Raji (cell line): ENCODE data around the gene PBOV1.

Experiments
- POLR2A ChIP-seq: IDR thresholded peaks from 2 replicates; pipeline ENCODE4 v1.6.1; 2011; ENCODE audit warnings: low read depth, low read length, control low read depth; ENCODE audit not compliant: insufficient read depth

Gene PBOV1

GRCh38 chr6:138242987-138243592 is 24.8 kb upstream of the PBOV1 start:
- no peak for TF ChIP-seq POLR2A

DNA sequence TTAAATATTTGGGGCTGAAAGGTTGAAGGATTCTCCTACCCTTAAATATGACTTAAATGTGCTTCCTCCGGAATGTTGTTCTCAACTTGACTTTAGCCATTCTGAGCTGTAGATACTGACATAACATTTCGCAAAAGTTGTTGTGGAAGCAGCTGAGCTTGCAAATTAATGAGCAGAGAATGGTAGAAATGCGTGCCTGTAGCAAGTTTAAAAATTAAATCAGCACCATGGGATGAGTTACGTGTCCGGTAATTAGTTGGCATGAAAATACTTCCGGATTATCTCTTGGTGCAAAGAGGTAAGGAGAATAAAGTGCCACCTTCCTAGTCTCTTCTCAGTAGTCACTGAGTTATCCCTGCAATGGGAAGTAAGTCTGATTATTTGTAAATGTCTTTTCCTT is 23.6 kb upstream of the PBOV1 start:
- TF ChIP-seq POLR2A, result no peak

DNA sequence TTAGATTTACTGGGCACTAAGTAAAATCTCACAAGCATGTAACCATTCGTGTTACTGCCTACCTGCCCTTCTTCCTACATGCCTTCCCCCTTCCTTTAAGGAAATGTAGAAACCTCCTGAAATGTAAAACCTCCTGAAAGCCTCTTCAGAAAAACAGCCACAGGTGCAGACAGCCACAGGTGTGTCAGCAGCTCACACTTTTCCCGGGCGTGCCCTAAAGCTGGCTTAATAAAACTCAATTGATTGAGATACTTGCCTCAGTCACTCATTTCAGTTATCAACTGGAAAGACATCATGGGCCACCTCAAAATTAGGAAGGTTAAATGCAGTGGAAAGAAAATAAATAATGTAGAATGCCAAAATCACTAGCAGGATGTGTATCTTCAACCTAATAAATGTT is 23.1 kb upstream of the PBOV1 start:
- TF ChIP-seq POLR2A, result no peak

- no peak for TF ChIP-seq POLR2A
Measured at GRCh38 chr6:138240476-138241245, 22.4 kb upstream of the PBOV1 start.

GRCh38 chr6:138239774-138240173 is 21.5 kb upstream of the PBOV1 start:
- no peak for TF ChIP-seq POLR2A

DNA sequence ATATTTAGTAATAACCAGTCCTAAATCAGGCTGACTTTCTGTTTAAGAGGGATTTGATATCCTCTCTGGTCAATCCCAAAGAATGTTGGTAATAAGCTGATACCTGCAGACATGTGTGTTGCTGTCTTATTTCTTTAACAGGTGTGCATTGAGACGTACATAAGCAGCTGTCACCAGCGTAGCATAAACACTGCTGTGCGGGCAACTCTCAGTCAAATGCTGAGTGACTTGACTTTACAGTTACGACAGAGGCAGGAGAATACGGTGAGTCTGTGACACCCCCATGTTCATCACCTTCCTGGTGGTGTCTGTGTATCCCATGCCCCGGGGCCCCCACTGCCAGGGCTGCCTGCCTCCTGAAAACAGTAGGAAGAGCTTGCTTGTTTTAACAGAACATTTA is 20.1 kb upstream of the PBOV1 start:
- no peak for TF ChIP-seq POLR2A

GRCh38 chr6:138237463-138237862 is 19.2 kb upstream of the PBOV1 start:
- no peak for TF ChIP-seq POLR2A

DNA sequence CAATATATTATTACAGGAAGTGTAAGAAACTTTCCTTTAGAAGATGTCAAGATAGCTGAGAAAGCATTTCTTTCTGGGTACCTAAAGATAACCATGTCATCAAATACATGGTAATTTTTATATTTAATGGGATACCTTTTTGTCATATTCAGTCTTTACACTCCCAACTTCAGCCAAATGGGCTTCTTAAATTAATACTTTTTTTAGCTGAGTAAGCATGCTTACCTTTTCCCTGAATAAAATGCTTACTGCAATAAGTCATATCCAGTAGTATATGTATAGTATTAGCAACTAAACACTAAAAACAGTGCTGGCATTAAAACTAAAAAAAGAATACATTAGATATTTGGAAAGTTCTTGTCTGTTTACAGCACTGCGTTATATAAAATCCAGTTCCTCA is 17.4 kb upstream of the PBOV1 start:
- no peak for TF ChIP-seq POLR2A

- TF ChIP-seq POLR2A, result no peak
Measured at GRCh38 chr6:138235205-138235604, 16.9 kb upstream of the PBOV1 start.

DNA sequence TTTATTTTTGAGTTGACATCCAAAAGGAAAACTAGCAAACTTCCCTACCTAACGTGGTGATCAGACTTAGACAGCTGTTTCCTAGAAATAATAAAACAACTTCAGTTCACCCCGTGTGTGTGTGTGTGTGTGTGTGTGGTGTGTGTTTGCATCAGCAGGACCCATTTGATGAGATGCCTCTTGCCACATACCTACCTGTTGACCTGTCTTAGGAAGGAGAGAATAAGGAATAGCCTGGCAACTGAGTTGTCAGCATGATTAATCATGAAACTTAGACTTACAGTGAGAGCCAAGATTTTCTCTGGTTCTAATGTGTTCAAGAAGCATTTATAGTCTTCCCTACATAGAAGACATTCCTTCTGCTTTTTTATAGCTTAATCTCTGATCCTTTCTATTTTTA is 16.1 kb upstream of the PBOV1 start:
- TF ChIP-seq POLR2A, result no peak

DNA sequence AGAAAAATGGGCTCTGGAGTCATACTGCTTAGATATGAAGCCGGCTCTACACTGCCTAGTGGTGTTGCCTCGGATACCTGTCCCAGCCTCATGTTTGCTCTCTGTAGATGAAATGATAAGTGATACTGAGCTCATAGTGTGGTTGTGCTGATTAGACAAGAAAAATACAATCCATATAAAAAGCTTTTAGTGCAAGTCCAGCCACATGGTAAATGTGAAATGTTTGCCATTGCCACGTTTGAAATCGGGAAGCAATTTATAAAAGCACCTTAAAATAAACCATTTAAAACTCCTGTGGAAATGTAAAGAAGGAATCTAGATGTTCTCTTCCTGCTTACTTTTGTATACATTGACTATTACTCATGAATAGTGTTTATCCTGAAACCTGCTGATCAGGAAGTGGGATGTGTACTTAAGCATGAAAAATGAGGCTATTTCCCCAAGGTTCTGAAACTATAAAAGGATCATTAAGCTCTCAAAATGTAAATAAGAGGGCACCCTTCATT is 13.1 kb upstream of the PBOV1 start:
- no peak for TF ChIP-seq POLR2A

DNA sequence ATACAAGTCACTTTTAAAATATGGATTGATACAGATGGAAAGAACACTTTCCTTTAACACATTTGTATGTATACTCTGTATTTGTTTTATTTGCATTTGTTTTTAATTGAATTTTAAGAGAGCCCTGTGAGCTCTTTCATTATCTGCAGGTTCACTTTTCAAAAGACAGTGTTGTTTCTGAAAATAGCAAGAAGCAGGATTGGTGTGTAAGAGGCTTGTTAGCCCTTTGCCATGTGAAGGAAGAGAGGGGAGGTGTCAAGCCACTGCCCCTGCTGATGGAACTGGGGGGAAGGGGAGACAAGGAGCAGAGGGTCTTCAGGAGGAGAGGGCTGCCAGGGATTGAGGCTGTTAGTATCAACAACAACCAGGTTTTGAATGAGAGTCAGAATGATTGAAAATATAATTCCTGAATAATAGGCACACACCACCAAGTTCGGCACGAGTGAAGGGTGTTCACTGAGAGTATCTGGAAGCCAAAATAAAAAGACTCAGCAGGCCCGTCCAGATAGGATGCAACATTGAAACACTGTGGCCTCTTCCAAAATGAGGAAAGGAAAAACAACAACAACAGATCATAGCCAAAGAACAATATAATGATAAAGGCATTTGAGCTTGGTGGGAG is 12.6 kb upstream of the PBOV1 start:
- TF ChIP-seq POLR2A, result no peak

DNA sequence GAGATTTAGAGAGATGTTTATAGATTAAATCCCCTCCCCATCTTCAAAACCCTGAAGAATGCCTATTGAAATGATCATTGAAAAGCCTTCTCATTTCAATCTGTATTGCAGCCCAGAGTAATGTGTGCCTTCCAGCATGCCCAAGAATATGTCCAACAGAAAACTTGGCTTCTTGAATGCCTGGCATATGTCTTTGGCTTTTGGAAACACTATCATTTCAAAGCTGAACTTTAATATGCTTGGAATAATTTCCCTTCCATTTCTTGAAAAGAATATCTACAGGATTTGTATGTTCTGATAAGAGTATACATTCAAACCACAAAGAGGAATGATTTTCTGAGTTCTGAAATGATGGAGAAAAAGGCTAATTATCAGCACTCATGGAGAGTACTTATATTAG is 11.9 kb upstream of the PBOV1 start:
- no peak for TF ChIP-seq POLR2A

DNA sequence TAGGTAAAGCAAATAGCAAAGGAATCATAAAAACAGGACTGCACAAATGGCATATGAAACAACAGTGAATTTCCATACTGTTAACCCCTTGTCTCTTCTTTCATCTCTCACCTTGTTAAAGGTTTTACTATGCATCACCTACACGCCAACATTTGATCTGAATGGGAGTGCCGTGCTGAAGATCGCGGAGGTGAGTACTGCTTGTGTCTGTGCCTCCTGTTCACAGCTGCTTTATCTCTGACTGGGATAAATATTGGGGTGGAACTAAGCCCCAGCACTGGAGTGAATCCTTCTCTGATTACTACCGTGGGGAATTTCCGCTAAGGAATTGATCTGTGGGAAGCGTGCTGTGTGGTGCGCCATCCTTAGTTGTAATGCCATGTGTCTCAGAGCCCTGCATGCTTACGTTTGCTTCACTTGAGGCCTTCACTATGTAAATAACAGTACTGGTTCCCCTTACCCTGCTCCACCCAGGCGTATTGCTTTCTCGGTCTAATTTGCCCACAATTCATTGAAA is 11.4 kb upstream of the PBOV1 start:
- TF ChIP-seq POLR2A, result no peak

DNA sequence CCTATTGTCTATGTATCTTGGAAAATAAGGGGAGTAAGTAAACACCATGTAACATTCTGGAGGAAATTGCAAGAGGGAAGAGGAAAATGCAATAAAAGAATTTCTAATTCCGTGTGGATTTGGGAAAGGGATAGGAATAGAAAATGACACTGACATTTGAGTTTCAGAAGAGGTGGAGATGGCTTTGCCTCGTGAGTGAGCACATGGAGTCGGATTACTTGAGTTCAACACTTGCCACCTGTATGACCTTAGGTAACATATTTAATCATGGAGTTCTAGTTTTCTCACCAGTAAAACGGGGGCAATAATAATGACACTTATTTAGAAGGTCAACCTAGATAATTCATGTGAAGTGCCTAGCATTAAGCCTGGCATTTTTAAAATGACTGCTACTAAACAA is 10.8 kb upstream of the PBOV1 start:
- no peak for TF ChIP-seq POLR2A

DNA sequence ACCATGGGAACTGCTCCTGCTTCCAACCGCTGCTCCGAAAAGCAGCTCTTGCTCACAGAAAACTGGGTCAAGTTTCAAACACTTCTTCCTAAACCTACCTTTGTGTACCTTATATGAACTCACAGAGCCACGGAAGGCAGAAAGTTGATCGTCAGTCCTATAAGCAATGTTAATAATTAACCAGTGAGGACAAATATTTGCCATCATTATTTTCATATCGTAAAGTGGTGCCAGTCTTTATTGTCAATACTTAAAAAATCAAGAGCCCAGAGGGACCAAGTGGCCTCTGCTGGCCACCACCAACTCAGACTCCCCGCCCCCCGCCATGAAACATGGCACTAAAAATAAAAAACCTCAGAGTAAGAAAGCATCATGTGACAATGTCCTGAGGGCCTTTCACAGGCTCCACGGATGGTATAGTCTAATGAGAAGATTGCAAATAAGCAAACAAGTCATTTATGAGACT is 9.1 kb upstream of the PBOV1 start:
- no peak for TF ChIP-seq POLR2A
